HEK293 (cell line): ENCODE results near the gene SARNP.

Experiments used
- CTCF ChIA-PET: fragments of 350-600 bp; formaldehyde crosslinking; extraction: SDS; loops from one replicate; lab custom pipeline; 2021; ENCODE audit warnings: antibody characterized with exemption; lab: Yijun Ruan, JAX
- POLR2A ChIA-PET: fragments of 300-600 bp; formaldehyde crosslinking; extraction: SDS; loops from one replicate; lab custom pipeline; 2020; ENCODE audit warnings: antibody characterized with exemption, inconsistent platforms; lab: Yijun Ruan, JAX
- H3K27ac ChIP-seq: fragments of 200-500 bp; sonication (Bioruptor generic); 2 replicates; pipeline ENCODE4 v1.5.1; 2014; ENCODE audit warnings: low read depth, low read length, control low read depth, inconsistent platforms; ENCODE audit errors: extremely low read depth
- H3K36me3 ChIP-seq, 2 experiments: fragments of 200-500 bp in 1 of 2; sonication (Bioruptor generic) in 1 of 2; 1 replicate in 1 of 2; 2 replicates in 1 of 2; pipeline ENCODE4 v1.5.1; 2014 to 2017; ENCODE audit warnings: inconsistent platforms in 2 of 2, low read length in 2 of 2; ENCODE audit not compliant: control insufficient read depth in 2 of 2, insufficient read depth in 1 of 2
- H3K4me1 ChIP-seq: fragments of 200-500 bp; sonication (Bioruptor generic); 2 replicates; pipeline ENCODE4 v1.5.1; 2014; ENCODE audit warnings: mild to moderate bottlenecking, low read length, inconsistent platforms; ENCODE audit not compliant: control insufficient read depth, insufficient read depth
- H3K4me3 ChIP-seq: 2 replicates; pipeline ENCODE4 v1.5.1; 2011; ENCODE audit warnings: low read depth, mild to moderate bottlenecking, control low read depth, low read length, moderate library complexity
- H3K9me3 ChIP-seq: fragments of 200-500 bp; sonication (Bioruptor generic); 2 replicates; pipeline ENCODE4 v1.5.1; 2014; ENCODE audit warnings: low read depth, low read length, inconsistent platforms; ENCODE audit not compliant: control insufficient read depth, insufficient read depth
- ATF2 ChIP-seq: fragments of 450-650 bp; formaldehyde crosslinking; IDR thresholded peaks from 2 replicates; pipeline ENCODE4 v1.5.1; 2016; ENCODE audit warnings: missing biosample characterization, missing genetic modification characterization, low read depth
- GLI4 ChIP-seq: fragments of 450-650 bp; formaldehyde crosslinking; IDR thresholded peaks from 2 replicates; pipeline ENCODE4 v1.5.1; 2016; ENCODE audit warnings: missing biosample characterization, missing genetic modification characterization
- KLF8 ChIP-seq: fragments of 450-650 bp; formaldehyde crosslinking; IDR thresholded peaks from 2 replicates; pipeline ENCODE4 v1.5.1; 2016; ENCODE audit warnings: missing biosample characterization, missing genetic modification characterization
- PRDM1 ChIP-seq: fragments of 450-650 bp; formaldehyde crosslinking; IDR thresholded peaks from 2 replicates; pipeline ENCODE4; 2016; ENCODE audit warnings: missing biosample characterization, missing genetic modification characterization
- PRDM4 ChIP-seq: fragments of 450-650 bp; formaldehyde crosslinking; IDR thresholded peaks from 2 replicates; pipeline ENCODE4 v1.5.1; 2017; ENCODE audit warnings: missing biosample characterization, missing genetic modification characterization
- PRDM6 ChIP-seq: fragments of 450-650 bp; formaldehyde crosslinking; IDR thresholded peaks from 2 replicates; pipeline ENCODE4 v1.5.1; 2017; ENCODE audit warnings: missing biosample characterization, missing genetic modification characterization
- SP2 ChIP-seq: fragments of 450-650 bp; formaldehyde crosslinking; IDR thresholded peaks from 2 replicates; pipeline ENCODE4 v1.5.1; 2016; ENCODE audit warnings: missing biosample characterization, missing genetic modification characterization
- SP7 ChIP-seq: fragments of 450-650 bp; formaldehyde crosslinking; IDR thresholded peaks from 2 replicates; pipeline ENCODE4 v1.5.1; 2016; ENCODE audit warnings: missing biosample characterization, missing genetic modification characterization
- ZFHX2 ChIP-seq: fragments of 450-650 bp; formaldehyde crosslinking; conservative IDR thresholded peaks from 2 replicates; pipeline ENCODE4 v1.5.1; 2016; ENCODE audit warnings: missing biosample characterization, missing genetic modification characterization
- ZNF132 ChIP-seq: fragments of 450-650 bp; formaldehyde crosslinking; IDR thresholded peaks from 2 replicates; pipeline ENCODE4 v1.5.1; 2017; ENCODE audit warnings: missing biosample characterization, missing genetic modification characterization, borderline replicate concordance
- ZNF155 ChIP-seq: fragments of 450-650 bp; formaldehyde crosslinking; IDR thresholded peaks from 2 replicates; pipeline ENCODE4 v1.5.1; 2016; ENCODE audit warnings: missing biosample characterization, missing genetic modification characterization
- ZNF26 ChIP-seq: fragments of 450-650 bp; formaldehyde crosslinking; IDR thresholded peaks from 2 replicates; pipeline ENCODE4 v1.5.1; 2016; ENCODE audit warnings: missing biosample characterization, missing genetic modification characterization
- ZNF274 ChIP-seq, 2 experiments: fragments of 200-500 bp in 1 of 2; fragments of 450-650 bp in 1 of 2; sonication (Bioruptor generic) in 1 of 2; formaldehyde crosslinking in 1 of 2; IDR thresholded peaks; 2 replicates each; pipeline versions ENCODE4 v1.5.1 to v1.6.1; 2014 to 2016; ENCODE audit warnings: borderline replicate concordance in 1 of 2, inconsistent platforms in 1 of 2, low read length in 1 of 2, missing biosample characterization in 1 of 2, missing genetic modification characterization in 1 of 2
- ZNF280C ChIP-seq: fragments of 450-650 bp; formaldehyde crosslinking; IDR thresholded peaks from 2 replicates; pipeline ENCODE4 v1.5.1; 2016; ENCODE audit warnings: missing biosample characterization, missing genetic modification characterization
- ZNF391 ChIP-seq: fragments of 450-650 bp; formaldehyde crosslinking; IDR thresholded peaks from 2 replicates; pipeline ENCODE4 v1.5.1; 2016; ENCODE audit warnings: low read depth, missing biosample characterization, missing genetic modification characterization, borderline replicate concordance
- ZNF426 ChIP-seq: fragments of 450-650 bp; formaldehyde crosslinking; IDR thresholded peaks from 2 replicates; pipeline ENCODE4 v1.5.1; 2017; ENCODE audit warnings: missing biosample characterization, missing genetic modification characterization, mild to moderate bottlenecking, inconsistent platforms, moderate library complexity
- ZNF518A ChIP-seq: fragments of 450-650 bp; formaldehyde crosslinking; conservative IDR thresholded peaks from 2 replicates; pipeline ENCODE4 v1.5.1; 2016; ENCODE audit warnings: low read depth, missing biosample characterization, missing genetic modification characterization
- ZNF623 ChIP-seq: fragments of 450-650 bp; formaldehyde crosslinking; IDR thresholded peaks from 2 replicates; pipeline ENCODE4 v1.5.1; 2016; ENCODE audit warnings: missing biosample characterization, missing genetic modification characterization
- ZNF624 ChIP-seq: fragments of 450-650 bp; formaldehyde crosslinking; IDR thresholded peaks from 2 replicates; pipeline ENCODE4 v1.5.1; 2017; ENCODE audit warnings: missing biosample characterization, missing genetic modification characterization
- ZNF639 ChIP-seq: fragments of 450-650 bp; formaldehyde crosslinking; IDR thresholded peaks from 2 replicates; pipeline ENCODE4 v1.5.1; 2016; ENCODE audit warnings: missing biosample characterization, missing genetic modification characterization

Gene SARNP

GRCh38 chr12:55852740-55853139, 35.2 kb upstream of the SARNP start (continued):
- TF ChIP-seq ATF2 (tag by site-specific recombination) (no peak), ZNF623 (tag by site-specific recombination) (no peak), ZNF518A (no peak), ZNF639 (no peak), ZNF155 (no peak), PRDM1 (tag by site-specific recombination) (no peak), ZNF26 (tag by site-specific recombination) (no peak), ZNF426 (tag by site-specific recombination) (no peak), SP2 (tag by site-specific recombination) (no peak)

- Histone ChIP-seq H3K9me3 (no peaks in the 10 kb centered on the region), H3K27ac (no peak overlapping the region), H3K4me1 (no peaks in the 10 kb centered on the region; the same call in 1 of the 2 replicates), H3K4me3 (no peak overlapping the region), H3K36me3 (no peaks in the 10 kb centered on the region)
- ChIA-PET CTCF (no interaction called here), POLR2A (interaction anchor here (1.7 kb wide), 1 partner anchor 21 kb away, joined by 4 read pairs; the partner anchor contains the start of gene DNAJC14)
- no peak for TF ChIP-seq ZNF274 (IDR thresholded peaks at IDR 0.05; ENCODE audit: low read length)
- TF ChIP-seq ZNF274 (tag by site-specific recombination; IDR thresholded peaks at IDR 0.05; ENCODE audit: borderline replicate concordance), result no peak
- no peak for TF ChIP-seq PRDM6 (tag by site-specific recombination)
- no peak for TF ChIP-seq ZFHX2 (tag by site-specific recombination)
- no peak for TF ChIP-seq KLF8 (tag by site-specific recombination)
- TF ChIP-seq PRDM4 (tag by site-specific recombination), result no peak
- TF ChIP-seq GLI4, result no peak
- no peak for TF ChIP-seq ZNF624 (tag by site-specific recombination)
- no peak for TF ChIP-seq SP7 (tag by site-specific recombination)
- TF ChIP-seq ZNF280C (tag by site-specific recombination), result no peak
- TF ChIP-seq ZNF132 (tag by site-specific recombination), result no peak
- TF ChIP-seq ZNF391 (tag by site-specific recombination), result no peak
These were observed 33.4 kb upstream of the SARNP start for GRCh38 chr12:55850893-55851292.
